Transverse colon (tissue), 4 donors: Measurements from ENCODE around the gene RCN1.

Experiments used
- EP300 ChIP-seq: sonication (generic); formaldehyde crosslinking; IDR thresholded peaks from one replicate; pipeline ENCODE4 v1.6.1; 2017; ENCODE audit warnings: antibody characterized with exemption, low read depth
- POLR2A ChIP-seq: fragments of 450-650 bp; IDR thresholded peaks from one replicate; pipeline ENCODE4 v1.6.1; 2016; ENCODE audit warnings: antibody characterized with exemption, mild to moderate bottlenecking, moderate library complexity
- POLR2AphosphoS5 ChIP-seq, 3 donors: sonication (generic); formaldehyde crosslinking; IDR thresholded peaks; one replicate each; pipeline ENCODE4 v1.6.1; 2016; ENCODE audit warnings: antibody characterized with exemption in 3 of 3
- TF ChIP-seq, protein P1 (sequence below), 5 experiments: fragments of 200-600 bp in 3 of 5; fragments of 450-650 bp in 2 of 5; sonication (generic) in 3 of 5; IDR thresholded peaks; 1 replicate in 2 of 5; 2 replicates in 3 of 5; pipeline ENCODE4 v1.5.1; 2016 to 2017; ENCODE audit warnings: antibody characterized with exemption in 5 of 5, inconsistent platforms in 3 of 5, mild to moderate bottlenecking in 2 of 5, moderate library complexity in 1 of 5

DNA sequence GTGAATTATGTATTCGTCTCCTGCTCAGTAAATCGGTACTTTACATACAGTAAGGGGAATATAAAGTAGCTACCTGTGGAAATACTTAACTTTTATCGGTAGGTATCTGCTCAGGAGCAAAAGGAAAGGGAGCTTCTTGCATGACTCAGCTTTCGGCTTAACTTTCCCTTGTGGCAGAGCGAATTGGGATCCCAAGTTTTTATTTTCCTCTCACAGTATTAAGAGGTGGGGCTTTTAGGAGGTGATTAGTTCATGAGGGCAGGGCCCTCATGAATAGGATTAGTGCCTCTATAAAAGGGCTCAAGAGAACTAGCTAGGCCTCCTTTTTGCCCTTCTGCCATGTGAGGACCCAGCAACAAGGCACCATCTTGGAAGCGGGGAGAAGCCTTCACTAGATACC, 18.7 kb downstream of the RCN1 start:
- TF ChIP-seq, protein P1, sequence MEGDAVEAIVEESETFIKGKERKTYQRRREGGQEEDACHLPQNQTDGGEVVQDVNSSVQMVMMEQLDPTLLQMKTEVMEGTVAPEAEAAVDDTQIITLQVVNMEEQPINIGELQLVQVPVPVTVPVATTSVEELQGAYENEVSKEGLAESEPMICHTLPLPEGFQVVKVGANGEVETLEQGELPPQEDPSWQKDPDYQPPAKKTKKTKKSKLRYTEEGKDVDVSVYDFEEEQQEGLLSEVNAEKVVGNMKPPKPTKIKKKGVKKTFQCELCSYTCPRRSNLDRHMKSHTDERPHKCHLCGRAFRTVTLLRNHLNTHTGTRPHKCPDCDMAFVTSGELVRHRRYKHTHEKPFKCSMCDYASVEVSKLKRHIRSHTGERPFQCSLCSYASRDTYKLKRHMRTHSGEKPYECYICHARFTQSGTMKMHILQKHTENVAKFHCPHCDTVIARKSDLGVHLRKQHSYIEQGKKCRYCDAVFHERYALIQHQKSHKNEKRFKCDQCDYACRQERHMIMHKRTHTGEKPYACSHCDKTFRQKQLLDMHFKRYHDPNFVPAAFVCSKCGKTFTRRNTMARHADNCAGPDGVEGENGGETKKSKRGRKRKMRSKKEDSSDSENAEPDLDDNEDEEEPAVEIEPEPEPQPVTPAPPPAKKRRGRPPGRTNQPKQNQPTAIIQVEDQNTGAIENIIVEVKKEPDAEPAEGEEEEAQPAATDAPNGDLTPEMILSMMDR (IDR thresholded peaks at IDR 0.05): no peak
- TF ChIP-seq POLR2A: no peak
- no peak for TF ChIP-seq EP300
- no peak for TF ChIP-seq POLR2AphosphoS5 (IDR thresholded peaks at IDR 0.05)
